ENCODE results near the gene CUL5.
"Not testable (repeated sequence)": the region's sequence is repeated elsewhere in the genome, so short reads cannot be mapped to it uniquely, and the experiment has no call there.

The CUL5 gene

DNA sequence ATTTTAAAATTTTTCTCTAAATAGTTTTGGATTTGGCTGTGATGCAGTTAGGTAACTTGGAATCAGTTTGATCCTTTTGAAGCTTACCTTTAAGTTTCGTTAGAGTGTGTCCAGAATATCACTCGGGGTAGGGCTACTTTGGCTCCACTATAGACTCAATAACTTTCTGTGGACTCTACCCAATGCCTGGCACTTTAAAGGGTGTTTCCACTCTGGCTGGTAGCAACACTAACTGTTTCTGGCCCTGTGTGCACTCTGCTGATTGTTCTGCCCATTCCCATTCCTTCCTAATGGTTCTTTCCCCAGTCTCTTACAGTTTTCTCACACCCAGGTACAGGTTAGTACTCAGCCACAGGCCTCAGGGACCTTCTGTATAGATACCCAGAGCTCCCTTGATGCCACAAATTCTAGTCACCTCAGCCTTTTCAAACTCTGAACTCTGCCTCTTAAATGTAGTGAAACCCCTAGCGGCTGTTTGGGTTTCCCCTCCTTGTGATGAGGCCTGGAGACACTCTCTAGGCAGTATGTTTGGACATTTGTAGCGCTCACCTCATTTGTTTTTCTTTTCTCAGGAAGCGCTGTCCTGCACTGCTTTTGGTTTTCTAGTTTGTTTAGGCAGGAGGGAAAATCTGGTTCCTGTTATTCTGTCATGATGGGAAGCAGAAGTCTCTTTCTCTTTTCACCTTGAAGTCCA lies 16.8 kb downstream of the CUL5 start:
- no peak for DNase-seq

DNA sequence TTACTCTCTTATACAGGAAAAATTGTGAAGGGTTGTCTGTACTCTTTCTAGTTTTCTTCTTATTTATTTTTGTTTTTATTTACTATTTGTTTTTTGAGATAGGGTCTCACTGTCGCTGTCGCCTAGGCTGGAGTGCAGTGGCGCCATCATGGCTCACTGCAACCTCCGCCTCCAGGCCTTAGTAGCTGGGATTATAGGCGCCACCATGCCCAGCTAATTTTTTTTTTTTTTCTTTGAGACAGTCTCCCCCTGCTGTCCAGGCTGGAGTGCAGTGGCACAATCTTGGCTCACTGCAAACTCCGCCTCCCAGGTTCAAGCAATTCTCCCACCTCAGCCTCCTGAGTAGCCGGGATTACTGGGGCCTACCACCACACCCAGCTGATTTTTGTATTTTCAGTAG lies 18.4 kb downstream of the CUL5 start:
- DNase-seq = no peak

DNA sequence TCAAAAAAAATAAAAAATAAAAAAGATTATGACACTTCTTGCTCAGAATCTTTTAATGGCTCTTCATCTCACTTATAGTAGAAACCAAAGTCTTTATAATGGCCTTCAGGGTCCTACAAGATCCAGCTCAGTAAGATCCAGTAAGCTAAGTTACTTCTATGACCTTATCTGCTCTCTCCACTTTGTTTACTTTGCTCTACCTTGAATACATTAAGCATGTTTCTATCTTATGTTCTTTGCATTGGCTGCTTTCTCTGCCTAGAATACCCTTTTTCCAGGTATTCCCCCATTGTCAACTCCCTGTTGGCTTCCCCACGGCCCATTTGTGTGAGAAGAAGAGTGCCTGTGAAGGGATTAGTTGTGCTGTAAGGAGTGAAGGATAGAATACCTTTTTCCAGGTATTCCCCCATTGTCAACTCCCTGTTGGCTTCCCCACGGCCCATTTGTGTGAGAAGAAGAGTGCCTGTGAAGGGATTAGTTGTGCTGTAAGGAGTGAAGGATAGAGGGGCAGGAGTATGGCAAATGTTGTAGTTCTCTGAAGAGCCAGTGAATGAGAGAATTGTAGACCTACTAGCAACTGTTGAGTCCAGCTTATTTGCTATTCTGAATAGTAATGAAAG lies 20.2 kb downstream of the CUL5 start:
- not testable (repeated sequence) for DNase-seq

DNA sequence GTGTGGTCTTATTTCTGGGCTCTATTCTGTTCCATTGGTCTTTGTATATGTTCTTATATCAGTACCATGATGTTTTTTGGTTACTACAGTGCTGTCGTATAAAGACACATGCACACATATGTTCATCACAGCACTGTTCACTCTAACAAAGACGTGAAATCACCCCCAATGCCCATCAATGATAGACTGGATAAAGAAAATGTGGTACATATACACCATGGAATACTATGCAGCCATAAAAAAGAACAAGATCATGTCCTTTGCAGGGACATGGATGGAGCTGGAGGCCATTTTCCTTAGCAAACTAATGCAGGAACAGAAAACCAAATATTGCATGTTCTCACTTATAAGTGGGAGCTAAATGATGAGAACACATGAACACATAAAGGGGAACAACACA lies 22.9 kb downstream of the CUL5 start:
- DNase-seq = not testable (repeated sequence)

DNA sequence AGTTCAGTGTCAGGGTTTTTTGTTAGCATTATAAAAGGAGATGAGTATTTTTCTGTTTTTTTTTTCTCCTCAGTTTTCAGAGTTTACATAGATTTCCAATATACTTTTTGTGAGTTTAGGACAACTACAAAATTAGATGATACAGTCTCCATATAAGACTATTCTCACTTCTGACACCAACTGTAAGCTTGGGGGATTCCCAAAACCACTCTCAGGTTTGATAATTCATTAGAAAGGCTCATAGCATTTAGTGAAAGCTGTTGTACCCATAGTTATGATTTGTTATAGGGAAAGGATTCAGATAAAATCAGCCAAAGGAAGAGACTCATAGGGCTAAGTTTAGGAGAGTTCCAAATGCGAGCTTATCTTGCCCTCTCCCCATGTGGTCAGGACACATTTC lies 24.1 kb downstream of the CUL5 start:
- DNase-seq = no peak

DNA sequence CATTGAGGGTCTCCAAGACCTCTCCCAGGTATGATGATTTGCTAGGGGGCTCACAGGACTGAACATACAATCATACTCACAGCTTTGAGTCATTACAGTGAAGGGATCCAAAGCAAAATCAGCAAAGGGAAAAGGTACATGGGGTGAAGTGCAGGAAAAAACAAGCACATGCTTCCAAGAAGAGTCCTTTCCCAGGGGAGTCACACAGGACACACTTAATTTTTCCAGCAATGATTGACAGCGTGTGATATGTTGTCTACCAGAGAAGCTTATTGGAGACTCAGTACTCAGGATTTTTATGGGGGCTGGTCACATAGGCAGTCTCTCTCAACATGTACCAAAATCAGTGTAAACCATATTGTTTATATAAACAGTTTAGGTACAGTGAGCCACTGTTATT lies 25.3 kb downstream of the CUL5 start:
- DNase-seq = no peak

DNA sequence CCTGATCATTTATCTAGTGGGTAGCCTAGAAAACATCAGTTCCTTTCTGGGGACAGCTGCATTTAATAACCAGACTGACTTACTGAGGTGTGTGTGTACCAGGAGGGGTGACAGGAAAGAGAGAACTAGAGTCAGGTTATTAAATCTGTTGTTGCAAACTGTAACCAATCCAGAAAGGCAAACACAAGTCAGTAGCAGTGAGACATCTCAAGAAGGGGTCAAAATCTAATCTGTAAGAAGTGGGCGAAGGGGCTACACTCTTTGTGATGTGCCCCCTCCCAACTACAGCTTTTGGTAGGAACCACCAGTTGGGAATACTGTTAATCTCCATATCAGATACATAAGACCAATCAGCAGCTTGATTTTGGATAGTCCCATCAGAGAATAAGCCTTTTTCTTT lies 26.3 kb downstream of the CUL5 start:
- DNase-seq = no peak

DNA sequence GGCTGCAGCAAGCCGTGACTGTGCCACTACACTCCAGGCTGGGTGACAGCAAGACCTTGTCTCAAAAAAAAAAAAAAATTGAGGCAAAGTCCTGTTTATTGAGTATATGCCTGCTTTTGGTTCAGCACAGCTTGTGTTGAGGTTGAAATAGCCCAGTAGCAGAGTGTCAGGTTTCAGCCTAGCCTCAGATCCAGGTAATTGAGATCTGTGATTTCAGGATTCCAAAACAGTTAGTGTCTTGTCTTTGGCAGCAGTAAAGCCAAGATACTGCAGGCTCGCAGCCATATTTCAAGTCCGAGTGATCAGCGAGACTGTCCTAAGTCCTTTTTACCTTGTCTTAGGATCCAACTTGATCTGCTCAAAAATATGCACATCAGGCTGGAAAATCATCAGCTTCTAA lies 27.0 kb downstream of the CUL5 start:
- DNase-seq = no peak

DNA sequence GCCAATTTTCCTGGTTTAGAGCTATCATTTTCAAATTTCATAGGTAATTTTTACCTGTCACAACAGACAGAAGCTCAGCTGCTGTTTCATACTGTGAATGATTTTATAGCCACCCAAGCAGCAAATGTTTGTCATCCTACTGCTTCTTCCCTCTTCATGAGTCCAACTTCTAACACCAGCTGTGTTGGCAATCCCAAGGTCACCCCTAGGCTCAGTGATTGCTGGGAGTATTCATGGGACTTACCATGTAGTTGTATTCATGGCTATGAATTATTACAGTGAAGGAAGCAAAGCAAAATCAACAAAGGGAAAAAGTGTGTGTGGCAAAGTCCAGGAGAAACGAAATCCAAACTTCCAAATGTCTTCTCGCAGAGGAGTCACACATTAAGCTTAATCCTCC lies 28.5 kb downstream of the CUL5 start:
- DNase-seq = no peak

DNA sequence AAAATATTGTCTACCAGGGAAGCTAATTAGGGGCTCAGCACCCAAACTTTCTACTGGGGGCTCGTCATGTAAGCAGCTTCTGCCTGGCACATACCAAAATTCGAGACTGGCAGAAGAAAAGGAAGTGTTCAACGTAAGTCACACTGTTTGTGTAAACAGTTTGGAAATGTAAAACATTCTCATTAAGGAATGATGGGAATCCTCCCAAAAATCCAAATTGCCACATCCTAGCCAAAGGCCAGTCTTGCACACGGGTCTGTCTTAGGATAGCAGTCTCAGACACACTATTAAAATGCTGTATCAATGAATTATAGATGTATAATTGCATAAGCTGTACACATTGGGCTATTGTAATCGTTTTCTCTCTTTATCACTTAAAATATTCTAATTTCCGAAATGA lies 28.9 kb downstream of the CUL5 start:
- DNase-seq = no peak

DNA sequence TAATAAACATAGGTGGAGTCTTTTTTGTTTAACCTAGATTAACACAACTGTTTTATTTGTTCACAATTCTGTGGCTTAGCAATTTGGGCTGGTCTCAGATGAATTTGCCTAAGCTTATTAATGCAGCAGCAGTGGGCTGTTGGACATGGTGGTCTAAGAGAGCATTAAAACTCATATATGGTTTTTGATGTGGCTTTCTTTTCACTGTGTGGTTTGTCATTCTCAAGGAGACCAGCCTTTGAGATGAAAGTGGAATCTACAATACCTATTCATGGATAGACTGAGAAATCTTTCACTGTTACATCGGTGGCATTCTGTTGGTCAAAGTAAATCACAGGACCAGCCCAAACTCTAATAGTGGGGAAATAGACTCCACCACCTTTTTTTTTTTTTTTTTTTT lies 39.6 kb downstream of the CUL5 start:
- DNase-seq = no peak

DNA sequence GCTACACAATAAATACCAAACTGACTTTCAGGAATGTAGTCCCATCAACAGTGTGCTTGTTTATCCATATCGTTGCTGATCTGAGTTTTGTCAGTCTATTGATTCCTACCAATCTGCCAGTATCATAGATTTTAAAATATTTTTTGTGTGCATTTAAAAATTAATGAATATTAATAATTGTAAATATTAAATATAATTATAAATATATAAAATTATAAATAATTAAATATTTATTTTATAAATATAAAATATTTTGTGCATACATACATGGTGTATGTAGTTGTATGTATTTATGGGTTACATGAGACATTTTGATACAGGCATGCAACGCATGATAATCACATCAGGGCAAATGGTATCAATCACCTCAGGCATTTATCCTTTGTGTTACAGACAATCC lies 53.6 kb downstream of the CUL5 start:
- DNase-seq = no peak

DNA sequence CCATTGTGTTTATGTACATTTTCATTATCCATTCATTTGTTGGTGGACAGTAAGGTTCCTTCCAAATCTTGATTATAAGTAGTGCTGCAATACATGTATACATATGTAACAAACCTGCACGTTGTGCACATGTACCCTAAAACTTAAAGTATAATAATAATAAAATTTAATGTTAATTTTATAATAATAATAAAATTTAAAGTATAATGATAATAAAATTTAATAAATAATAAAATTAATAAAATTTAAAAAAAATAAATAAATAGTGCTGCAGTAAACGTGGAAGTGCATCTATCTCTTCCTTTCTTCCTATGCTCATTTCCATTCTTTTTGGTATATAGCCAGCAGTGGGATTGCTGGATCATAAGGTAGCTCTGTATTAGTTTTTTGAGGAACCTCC lies 54.7 kb downstream of the CUL5 start:
- DNase-seq = no peak

DNA sequence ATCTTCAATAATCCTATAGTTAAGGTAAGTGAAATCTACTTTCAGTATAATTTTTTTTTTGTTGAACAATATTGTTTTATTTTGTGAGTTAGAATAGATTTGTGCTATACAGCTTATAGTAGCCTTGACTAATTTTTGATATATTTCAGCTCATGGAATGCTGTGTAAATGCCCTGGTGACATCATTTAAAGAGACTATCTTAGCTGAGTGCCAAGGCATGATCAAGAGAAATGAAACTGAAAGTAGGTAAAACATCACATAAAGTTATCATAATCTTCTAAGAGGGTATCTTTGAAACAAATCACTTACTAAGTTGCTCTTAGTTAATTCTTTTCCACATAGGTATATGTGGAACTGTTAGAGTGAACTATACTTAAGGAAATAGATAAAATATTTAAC lies 61.2 kb downstream of the CUL5 start:
- peak; percentile 75 for DNase-seq

DNA sequence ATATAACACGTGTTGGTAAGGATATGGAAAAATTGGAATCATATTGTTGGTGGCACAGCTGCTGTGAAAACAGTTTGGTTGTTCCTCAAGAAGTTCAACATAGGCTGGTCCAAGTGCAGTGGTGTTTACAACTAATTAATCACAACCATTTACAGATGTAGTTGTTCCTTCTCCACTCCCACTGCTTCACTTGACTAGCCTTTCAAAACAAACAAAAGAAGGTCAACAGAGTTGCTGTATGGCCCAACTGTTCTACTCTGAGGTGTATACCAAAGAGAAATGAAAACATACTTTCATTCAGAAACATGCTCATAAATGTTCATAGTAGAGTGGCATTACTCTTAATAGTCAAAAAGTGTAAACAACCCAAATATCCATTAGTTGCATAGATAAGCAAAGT lies 76.1 kb downstream of the CUL5 start:
- DNase-seq = no peak

DNA sequence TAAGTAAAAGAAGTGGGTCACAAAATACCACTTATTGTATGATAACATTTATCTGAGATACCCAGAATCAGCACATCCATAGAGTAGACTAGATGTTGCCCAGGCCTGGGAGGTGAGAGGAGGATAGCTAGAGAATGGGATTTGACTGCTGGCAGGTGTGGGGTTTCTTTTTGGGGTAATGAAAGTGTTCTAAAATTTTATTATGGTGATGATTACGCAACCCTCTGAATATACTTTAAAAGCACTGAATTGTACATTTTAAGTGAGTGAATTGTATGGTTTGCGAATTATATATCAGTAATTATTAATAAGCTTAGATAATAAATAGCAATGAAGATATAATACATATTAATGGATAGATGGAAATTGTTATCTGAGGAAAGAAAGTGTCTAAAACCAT lies 77.0 kb downstream of the CUL5 start:
- DNase-seq = no peak

DNA sequence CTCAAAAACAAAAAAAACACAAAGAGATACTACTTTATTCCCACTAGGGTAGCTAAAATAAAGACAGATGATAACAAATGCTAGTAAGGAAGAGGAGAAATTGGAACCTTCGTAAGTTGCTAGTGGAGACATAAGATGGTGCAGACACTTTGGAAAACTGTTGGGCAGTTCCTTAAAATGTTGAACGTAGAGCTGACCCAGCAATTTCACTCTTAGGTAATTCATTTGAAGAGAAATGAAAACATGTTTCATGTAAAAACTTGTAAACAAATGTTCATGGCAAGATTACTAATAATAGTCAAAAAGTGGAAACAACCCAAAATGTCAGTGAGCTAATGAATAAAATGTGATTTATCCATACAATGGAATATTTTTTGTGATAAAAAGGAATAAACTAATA lies 83.4 kb downstream of the CUL5 start:
- DNase-seq = peak; percentile 9

DNA sequence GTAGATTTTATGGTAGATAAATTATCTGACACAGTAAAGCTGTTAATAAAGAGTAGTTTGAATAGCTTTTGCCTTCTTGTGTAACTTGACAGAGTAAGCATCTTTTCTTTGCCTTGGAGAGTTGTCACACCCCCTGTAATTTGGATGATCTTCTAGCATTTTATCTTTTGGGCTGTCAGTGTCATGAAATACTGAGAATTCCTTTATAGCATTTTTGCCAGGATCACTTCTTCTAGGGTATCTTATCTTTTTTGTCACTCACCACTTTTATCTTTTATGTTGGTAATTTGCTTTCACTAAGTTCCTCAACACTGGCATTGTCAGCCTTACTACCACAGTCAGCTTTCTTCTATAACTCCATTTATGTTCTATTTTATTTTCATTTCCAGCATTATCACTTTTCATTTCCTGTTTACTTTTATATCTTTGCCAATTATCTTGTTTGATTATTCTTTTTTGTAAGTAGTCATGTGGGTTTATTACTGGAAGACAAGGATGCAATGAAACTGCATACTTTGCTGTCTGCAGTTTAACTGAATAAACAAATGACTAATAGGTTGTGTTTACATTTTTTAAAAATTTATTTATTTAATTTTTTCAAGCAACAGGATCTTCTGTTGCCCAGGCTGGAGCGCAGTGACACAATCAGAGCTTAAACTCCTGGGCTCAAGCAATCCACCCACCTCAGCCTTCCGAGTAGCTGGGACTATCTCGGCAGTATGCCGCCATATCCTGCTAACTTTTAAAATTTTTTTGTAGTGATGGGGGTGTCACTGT lies 84.6 kb downstream of the CUL5 start:
- no peak for DNase-seq

DNA sequence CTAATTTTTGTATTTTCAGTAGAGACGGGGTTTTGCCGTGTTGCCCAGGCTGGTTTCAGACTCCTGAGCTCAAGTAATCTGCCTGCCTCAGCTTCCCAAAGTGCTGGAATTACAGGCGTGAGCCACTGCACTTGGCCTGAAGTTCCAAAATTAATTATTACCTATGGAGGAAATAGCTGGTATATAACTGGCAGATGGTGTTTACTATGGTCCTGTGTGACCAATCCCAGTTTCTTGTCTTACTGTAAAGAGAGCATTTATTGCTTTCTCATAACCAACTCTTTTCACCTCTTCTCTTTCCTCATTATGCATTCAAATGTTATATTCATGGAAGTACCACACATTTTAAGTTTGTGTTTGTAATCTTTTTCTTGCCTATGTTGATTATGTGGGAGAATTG lies 88.5 kb downstream of the CUL5 start:
- DNase-seq = no peak

DNA sequence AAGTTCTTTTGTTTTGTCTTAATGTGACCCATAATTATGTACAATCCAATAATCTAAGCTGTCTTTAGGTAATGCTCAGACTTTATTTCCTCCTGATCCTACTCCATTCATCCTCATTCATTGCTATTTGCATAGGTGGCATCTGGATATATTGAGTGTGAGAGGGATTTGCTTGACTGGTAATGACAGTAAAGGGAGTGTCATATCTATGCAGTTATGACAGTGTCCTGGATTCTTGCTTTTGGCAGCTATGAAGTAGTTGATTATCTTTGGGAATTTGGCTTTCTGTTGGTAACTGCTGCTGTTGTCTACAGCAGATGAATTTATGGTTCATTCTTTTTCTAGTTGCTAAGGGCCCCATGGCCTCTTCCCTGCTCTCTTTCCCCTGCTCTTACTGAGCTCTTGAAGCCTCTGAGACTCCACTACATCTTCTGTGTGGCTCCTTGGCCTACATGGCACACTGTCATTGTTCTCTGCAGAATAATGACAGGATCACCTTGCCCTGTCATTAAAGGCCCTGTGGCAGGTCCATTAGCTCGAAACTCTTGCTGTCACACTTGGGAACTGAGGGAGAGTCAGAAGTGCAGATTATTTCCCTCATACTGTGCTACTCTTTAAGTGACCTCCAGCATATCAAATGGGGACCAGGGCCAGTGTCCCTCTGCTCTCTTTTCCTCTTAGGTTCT lies 92.5 kb downstream of the CUL5 start:
- DNase-seq = no peak

DNA sequence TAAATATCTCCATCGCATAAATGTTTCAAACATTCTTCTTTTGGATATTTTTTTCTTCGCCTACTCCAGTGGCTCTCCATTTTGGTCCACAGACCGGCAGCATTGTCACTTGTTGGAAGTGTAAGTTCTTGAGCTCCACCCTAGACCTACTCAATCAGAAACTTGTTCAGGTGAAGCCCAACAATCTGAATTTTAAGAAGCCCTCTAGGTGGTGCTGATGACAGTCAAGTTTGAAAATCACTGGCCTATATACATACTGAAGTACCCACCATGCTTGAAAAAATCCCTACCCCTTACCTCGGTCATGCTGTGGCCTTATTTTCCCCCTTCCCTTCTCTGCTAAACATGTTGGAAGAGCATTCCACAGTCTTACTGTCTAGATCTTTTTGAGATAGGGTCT lies 102.4 kb downstream of the CUL5 start:
- no peak for DNase-seq

DNA sequence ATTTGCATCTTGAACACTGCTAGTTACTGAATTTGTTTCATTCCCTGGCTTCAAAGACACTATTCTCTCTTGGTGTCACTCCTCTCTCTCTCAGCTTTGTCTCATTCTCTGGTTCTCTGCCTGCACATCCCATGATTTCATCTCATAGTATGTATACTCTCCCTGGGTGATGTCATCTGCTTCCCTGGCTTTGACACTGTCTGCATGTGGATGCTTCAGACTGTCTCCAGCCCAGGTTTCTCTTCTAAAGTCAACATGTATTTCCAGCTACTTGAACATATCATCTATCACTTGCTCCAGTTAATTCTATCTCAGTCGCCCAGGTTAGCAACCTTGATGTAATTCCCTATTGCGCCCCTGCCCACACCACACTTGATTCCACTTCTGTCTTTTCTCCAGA lies 103.4 kb downstream of the CUL5 start:
- no peak for DNase-seq

DNA sequence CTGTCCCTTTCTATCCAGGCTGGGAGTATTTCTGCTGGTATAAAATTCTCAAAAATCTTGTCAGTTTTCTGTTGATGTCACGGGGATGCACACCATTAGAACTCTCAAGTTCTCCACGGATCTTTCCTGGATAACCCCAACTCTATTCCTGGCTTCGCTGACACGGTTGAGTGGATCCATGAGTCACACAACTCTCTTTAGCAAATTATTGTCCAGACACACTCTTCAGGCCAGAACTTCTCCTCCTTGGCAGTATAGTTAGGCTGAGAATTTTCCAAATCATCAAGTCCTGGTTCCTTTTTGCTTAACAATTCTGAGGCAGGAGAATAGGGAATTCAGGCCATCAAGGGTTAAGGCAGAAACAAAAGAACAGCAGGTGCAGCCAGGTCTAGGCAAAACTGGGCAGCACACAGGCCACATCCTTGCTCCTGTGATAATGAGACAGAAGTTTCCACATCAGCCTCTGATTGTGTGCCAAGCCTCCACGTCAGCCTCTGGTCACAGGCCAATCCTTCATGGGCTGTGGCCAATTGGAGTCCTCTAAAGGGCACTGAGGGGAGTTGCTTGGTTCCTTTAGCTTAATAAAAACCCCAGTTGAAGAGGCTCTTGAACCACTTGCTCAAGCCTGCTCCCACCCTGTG lies 106.9 kb downstream of the CUL5 start:
- peak; percentile 39 for DNase-seq
